ENCODE results near the gene POU2F3.

GRCh38 chr11:120326845-120327281 is 86.9 kb downstream of the POU2F3 start:
- TF ChIP-seq POLR2A (IDR thresholded peaks at IDR 0.05) (no peak), CTCF (IDR thresholded peaks at IDR 0.05) (no peak)

All from body of pancreas (tissue), 4 donors.